Psoas muscle (tissue), 8 donors: ENCODE data around the gene COASY. TPM values are rescaled to one million over a fixed set of nuclear protein-coding genes. Genes with fewer than 3 reads are reported as not detected.
A peak's percentile ranks its signal among the peaks of the same experiment; 100 is the strongest.

Experiments
- ATAC-seq, 4 donors: fragments of 200-7000 bp; cut with Tn5 transposase; one replicate each; pipeline ENCODE4 v1.9.1; 2020; ENCODE audit warnings: moderate library complexity in 3 of 4, mild to moderate bottlenecking in 2 of 4
- DNase-seq, 2 donors: peaks; one replicate each; pipeline ENCODE4 v3.0.0-alpha.2; 2020
- H3K27ac ChIP-seq: fragments of 200-600 bp; one replicate; pipeline ENCODE4 v1.8.0; 2022
- H3K27me3 ChIP-seq, 3 donors: fragments of 200-600 bp in 1 of 3; one replicate each; pipeline versions ENCODE4 v1.6.1 to v1.8.0; 2013 to 2022; ENCODE audit warnings: low read length in 2 of 3, mild to moderate bottlenecking in 2 of 3, moderate library complexity in 1 of 3; ENCODE audit not compliant: insufficient read depth in 3 of 3
- H3K36me3 ChIP-seq, 2 donors: fragments of 200-600 bp in 1 of 2; one replicate each; pipeline versions ENCODE4 v1.6.1 to v1.8.0; 2013 to 2022; ENCODE audit warnings: low read depth in 1 of 2, mild to moderate bottlenecking in 1 of 2, moderate library complexity in 1 of 2; ENCODE audit not compliant: insufficient read depth in 1 of 2
- H3K4me1 ChIP-seq: fragments of 200-600 bp; one replicate; pipeline ENCODE4 v1.8.0; 2022
- H3K4me3 ChIP-seq: fragments of 200-600 bp; one replicate; pipeline ENCODE4 v1.8.0; 2022; ENCODE audit warnings: mild to moderate bottlenecking
- H3K9me3 ChIP-seq: fragments of 200-600 bp; one replicate; pipeline ENCODE4 v1.8.0; 2022
- WGBS, 3 donors: extraction: QIAGEN DNeasy Blood & Tissue Kit; methylation state at CpG; one replicate each; pipeline versions ENCODE4 v1.1.6 to v1.1.7; 2013; 5-methylcytosine and 5-hydroxymethylcytosine counted together
- intact Hi-C, 2 donors: fragments of 100-400 bp; cut with DNase I; formaldehyde crosslinking; loops; one replicate each; pipeline versions ENCODE4 v1.11.0 to v1.14.2; 2022
- polyA plus RNA-seq, 3 donors: library from polyadenylated mRNA; stranded (reverse); fragments of 200-250 nt; gene quantifications; one replicate each; pipeline ENCODE4 v1.2.3, GENCODE V29; 2013
- total RNA-seq, 4 donors: library from RNA; stranded (reverse); fragmentation: NEBNext Ultra II Directional in 2 of 4; extraction: Animal tissue kit (Norgen Biotek cat#: 25700) in 2 of 4; gene quantifications; one replicate each; pipeline versions ENCODE4 v1.2.1 to v1.2.4, GENCODE V29; 2021 to 2023
- TF ChIP-seq, protein P1 (sequence below): fragments of 200-600 bp; IDR thresholded peaks from one replicate; pipeline ENCODE4 v1.8.0; 2022; ENCODE audit warnings: antibody characterized with exemption
- donor health status: healthy with polysubstance abuse.
- donor health status: DM: no; HTN: no; CAD: no; lungs with moderate emphysema.
- donor health status: Bipolar disorder and iron deficiency.
- donor health status: healthy.
- donor health status: DM: yes; HTN: yes; CAD: no.
- donor health status: DM: no; HTN: no; CAD: no.
- donor health status: DM: no; HTN: no; CAD: no.
- donor health status: DM: yes; HTN: yes; CAD: no.

Gene COASY
- total and polyA plus RNA-seq, 7 donors: 31.6 to 141 (median 41.0) TPM

DNA sequence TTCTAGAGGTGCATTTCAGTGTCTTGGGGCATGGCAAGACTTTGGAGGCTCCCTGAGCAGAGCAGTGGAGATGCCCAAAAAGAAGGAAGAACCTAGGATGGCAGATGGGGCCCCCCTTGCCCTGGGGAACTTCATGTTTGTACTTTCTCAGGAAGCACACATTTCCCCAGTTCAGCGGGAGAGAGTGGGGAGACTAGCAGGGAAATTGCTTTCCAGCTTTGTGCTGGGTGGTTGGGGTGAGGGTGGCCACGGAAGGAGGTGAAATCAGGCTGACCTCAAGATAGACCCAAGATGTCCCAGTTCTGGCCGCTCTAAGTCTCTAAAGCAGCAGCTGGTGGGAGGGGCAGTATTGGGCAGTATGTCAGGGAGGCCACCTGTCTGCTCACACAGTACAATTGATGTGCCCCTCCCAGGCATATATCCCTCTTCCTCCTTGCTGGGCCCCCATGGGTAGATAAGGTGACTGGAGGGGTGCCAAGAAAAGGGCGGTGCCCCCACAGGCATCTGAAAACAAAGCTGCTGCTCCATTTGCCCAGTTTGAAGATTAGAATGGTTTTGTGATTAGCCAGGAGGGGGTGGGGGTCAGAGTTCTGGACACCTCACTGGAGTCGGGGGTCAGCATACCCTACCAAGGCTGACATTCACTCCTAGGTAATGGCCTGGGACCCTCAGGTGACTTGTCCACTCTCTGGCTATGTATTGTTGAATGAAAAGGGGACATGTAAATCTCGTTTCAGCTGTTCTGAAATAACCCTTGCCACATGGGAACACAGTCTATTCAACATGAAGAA is 43.0 kb upstream of the COASY start:
- Histone ChIP-seq H3K27me3 (no peaks in the 10 kb centered on the region), H3K36me3 (peaks cover 6 to 67% of the 10 kb centered on the region in 2 donors), H3K4me3 (no peak overlapping the region), H3K9me3 (no peaks in the 10 kb centered on the region), H3K4me1 (peaks cover 56% of the 10 kb centered on the region), H3K27ac (peak overlapping the region; percentile 84)
- DNase-seq (no peak), ATAC-seq (peak in 3 of 4 donors; percentile 12 to 24 (median 22))
- TF ChIP-seq, protein P1, sequence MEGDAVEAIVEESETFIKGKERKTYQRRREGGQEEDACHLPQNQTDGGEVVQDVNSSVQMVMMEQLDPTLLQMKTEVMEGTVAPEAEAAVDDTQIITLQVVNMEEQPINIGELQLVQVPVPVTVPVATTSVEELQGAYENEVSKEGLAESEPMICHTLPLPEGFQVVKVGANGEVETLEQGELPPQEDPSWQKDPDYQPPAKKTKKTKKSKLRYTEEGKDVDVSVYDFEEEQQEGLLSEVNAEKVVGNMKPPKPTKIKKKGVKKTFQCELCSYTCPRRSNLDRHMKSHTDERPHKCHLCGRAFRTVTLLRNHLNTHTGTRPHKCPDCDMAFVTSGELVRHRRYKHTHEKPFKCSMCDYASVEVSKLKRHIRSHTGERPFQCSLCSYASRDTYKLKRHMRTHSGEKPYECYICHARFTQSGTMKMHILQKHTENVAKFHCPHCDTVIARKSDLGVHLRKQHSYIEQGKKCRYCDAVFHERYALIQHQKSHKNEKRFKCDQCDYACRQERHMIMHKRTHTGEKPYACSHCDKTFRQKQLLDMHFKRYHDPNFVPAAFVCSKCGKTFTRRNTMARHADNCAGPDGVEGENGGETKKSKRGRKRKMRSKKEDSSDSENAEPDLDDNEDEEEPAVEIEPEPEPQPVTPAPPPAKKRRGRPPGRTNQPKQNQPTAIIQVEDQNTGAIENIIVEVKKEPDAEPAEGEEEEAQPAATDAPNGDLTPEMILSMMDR: no peak
- intact Hi-C loops: loop anchor here in 1 of 2 donors (5.0 kb wide), 3 partner anchors 87 to 197 kb away; no protein-coding TSS in a partner anchor
- 24 to 37% (median 30%) methylated on average over 6 of the region's 6 CpGs for WGBS, 3 donors

DNA sequence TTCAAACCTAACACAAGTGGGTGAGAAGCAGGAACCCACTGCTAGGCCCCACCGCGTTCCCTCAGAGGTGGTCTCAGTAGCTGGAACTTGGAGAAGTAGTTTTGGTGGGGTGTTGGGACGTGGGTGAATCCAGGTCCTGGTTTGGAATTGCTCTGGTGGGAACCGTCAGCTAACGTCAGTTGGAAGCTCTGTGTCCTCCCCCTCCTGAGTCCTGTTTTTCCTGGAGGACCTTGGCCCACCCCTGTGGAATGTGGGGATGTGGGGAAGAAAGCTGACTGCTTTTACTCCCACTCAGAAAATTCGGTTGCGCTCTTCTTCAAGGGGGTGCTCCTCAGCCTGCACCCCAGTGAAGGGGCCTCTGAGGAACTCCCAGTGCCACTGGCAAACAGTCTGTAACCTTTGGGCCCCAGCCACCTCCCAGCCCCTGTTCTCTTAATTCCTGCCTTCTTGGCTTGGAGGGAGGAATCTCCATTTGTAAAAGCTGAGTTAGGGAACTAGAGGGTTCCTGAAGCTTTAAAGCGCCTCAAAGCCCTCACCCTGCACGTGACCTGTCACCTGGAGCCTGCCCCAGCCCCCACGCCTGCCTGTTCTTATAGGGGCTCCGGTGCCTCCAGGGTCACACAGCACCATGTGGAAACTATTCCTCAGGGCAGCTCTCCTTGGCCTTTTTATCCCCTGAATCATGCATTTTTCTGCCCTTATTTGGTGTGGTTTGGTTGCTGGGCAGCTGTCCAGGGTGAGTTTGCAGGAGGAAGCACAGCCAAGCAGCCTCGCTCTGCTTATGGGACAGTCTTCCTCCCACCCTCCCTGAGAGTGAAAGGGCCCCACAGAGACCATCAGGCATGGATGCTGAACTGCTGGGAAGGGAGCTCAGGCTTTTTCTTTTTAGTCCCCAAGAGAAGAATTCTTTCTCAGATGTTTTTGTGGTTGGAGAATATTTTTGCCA is 42.1 kb upstream of the COASY start:
- H3K27me3 ChIP-seq: no peaks in the 10 kb centered on the region
- H3K36me3 ChIP-seq: peaks cover 3 to 58% of the 10 kb centered on the region in 2 donors
- intact Hi-C loops: loop anchor here in 1 of 2 donors (5.0 kb wide), 4 partner anchors 88 to 198 kb away; partner anchors contain the start of gene CAVIN1
- ATAC-seq (peak; percentile 20 to 48 (median 28)), DNase-seq (peak; percentile 93)
- H3K9me3 ChIP-seq: no peaks in the 10 kb centered on the region
- TF ChIP-seq, protein P1: no peak
- 37 to 46% (median 38%) methylated on average over 12 of the region's 12 CpGs for whole genome bisulfite sequencing, 3 donors
- no peak overlapping the region for H3K4me3 ChIP-seq
- peaks cover 61% of the 10 kb centered on the region for H3K4me1 ChIP-seq
- H3K27ac ChIP-seq: peak overlapping the region; percentile 84

DNA sequence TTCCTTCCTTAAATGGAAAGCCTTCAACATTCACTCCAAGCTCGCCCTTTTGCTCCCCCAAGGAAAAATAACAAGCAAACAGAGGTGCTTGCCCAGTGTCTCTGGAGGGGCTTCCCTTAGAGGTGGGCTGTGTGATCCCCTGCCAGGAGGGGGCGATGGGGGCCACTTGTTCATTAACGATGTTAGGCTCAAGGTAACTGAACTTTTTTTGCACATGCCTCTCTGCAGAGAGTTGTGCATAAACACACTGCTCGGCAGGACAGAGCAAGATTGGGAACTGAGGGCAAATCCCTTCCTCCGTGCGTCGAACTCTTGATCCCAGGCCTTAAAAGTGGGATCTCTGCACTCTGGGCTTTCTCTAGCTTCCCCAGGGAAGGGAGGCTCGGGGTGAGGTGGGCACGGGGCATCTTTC is 41.4 kb upstream of the COASY start:
- H3K4me3 ChIP-seq: no peak overlapping the region
- ATAC-seq: no peak
- WGBS, 3 donors: 47 to 55% (median 50%) methylated on average over 9 of the region's 9 CpGs

DNA sequence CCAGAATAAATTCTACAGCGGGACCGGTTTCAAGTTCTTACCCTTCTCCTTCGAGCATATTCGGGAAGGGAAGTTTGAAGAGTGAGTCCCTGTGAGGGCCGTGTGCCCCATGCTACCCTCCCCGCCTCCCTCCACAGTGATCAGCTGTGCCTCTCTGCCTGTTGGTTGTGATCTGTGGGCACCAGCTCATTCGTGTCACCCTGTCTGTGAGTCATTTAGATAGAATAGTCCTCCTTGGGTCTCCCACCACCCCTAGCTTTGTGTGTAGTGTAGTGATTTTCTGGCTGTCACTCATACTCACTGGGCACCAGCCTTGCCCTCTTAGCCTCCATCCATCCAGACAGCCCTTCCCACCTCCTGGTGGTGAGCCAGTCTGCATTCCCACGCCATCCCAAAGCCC is 40.9 kb upstream of the COASY start:
- TF ChIP-seq, protein P1: no peak
- H3K4me1 ChIP-seq: peaks cover 73% of the 10 kb centered on the region
- H3K4me3 ChIP-seq: no peak overlapping the region
- intact Hi-C loops: loop anchor here in 1 of 2 donors (5.0 kb wide), 1 partner anchor 99 kb away; the partner anchor contains the start of gene CAVIN1
- H3K36me3 ChIP-seq: peaks cover 3 to 46% of the 10 kb centered on the region in 2 donors
- DNase-seq (no peak), ATAC-seq (no peak)
- H3K27me3 ChIP-seq: no peaks in the 10 kb centered on the region
- H3K9me3 ChIP-seq: no peaks in the 10 kb centered on the region
- peak overlapping the region; percentile 84 for H3K27ac ChIP-seq
- 51 to 61% (median 58%) methylated on average over 8 of the region's 8 CpGs for WGBS, 3 donors

More for the DNA sequence above, 41.4 kb upstream of the COASY start:
- H3K4me1 ChIP-seq: peaks cover 68% of the 10 kb centered on the region
- peaks cover 3 to 51% of the 10 kb centered on the region in 2 donors for H3K36me3 ChIP-seq
- DNase-seq: no peak
- no peaks in the 10 kb centered on the region for H3K27me3 ChIP-seq
- H3K9me3 ChIP-seq: no peaks in the 10 kb centered on the region
- intact Hi-C loops: loop anchor here in 1 of 2 donors (5.0 kb wide), 1 partner anchor 98 kb away; the partner anchor contains the start of gene CAVIN1
- H3K27ac ChIP-seq: peak overlapping the region; percentile 84
- TF ChIP-seq, protein P1: no peak
